ENCODE data around the gene SORCS2.

Gene SORCS2

GRCh38 chr4:7744142-7744804, 551.9 kb downstream of the SORCS2 start:
- TF ChIP-seq POLR2A (IDR thresholded peaks at IDR 0.05; ENCODE audit: extremely low read depth, insufficient read length) (no peak), MYC (IDR thresholded peaks at IDR 0.05; ENCODE audit: low read depth, low read length) (no peak), CTCF (IDR thresholded peaks at IDR 0.05; ENCODE audit: low read depth, low read length) (no peak)
- TF ChIP-seq, protein P1, sequence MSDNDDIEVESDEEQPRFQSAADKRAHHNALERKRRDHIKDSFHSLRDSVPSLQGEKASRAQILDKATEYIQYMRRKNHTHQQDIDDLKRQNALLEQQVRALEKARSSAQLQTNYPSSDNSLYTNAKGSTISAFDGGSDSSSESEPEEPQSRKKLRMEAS (IDR thresholded peaks at IDR 0.05; ENCODE audit: low read depth, low read length) = no peak
- no peak overlapping the region for H3K4me3 ChIP-seq (ENCODE audit: low read depth, low read length)
- DNase-seq (ENCODE audit: low read depth) = no peak

GRCh38 chr4:7745301-7745885, 553.1 kb downstream of the SORCS2 start:
- DNase-seq (ENCODE audit: low read depth) = no peak
- H3K4me3 ChIP-seq (ENCODE audit: low read depth, low read length) = no peak overlapping the region
- TF ChIP-seq POLR2A (IDR thresholded peaks at IDR 0.05; ENCODE audit: extremely low read depth, insufficient read length) (no peak), CTCF (IDR thresholded peaks at IDR 0.05; ENCODE audit: low read depth, low read length) (no peak), MYC (IDR thresholded peaks at IDR 0.05; ENCODE audit: low read depth, low read length) (no peak)
- TF ChIP-seq, protein P1 (IDR thresholded peaks at IDR 0.05; ENCODE audit: low read depth, low read length) = no peak

GRCh38 chr4:7746351-7747061, 554.2 kb downstream of the SORCS2 start:
- no peak overlapping the region for H3K4me3 ChIP-seq (ENCODE audit: low read depth, low read length)
- TF ChIP-seq POLR2A (IDR thresholded peaks at IDR 0.05; ENCODE audit: extremely low read depth, insufficient read length) (no peak), CTCF (IDR thresholded peaks at IDR 0.05; ENCODE audit: low read depth, low read length) (no peak), MYC (IDR thresholded peaks at IDR 0.05; ENCODE audit: low read depth, low read length) (no peak)
- TF ChIP-seq, protein P1 (IDR thresholded peaks at IDR 0.05; ENCODE audit: low read depth, low read length) = no peak
- no peak for DNase-seq (ENCODE audit: low read depth)

DNA sequence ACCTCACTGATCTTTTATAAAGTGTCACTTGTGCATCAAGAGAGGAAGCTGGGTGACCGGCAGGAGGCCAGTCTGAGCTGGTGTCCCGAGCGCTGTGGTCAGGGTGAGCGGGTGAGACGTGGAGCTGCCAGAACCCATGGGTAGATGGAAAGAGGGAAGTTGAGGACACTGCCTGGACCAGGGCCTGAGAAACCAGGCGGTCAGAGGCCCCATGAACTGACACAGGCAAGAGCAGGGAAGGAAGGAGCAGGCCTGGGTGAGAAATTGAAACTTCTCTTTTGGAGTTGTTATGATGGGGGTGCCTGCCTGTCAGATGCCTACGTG, 554.7 kb downstream of the SORCS2 start:
- no peak for DNase-seq (ENCODE audit: low read depth)
- TF ChIP-seq, protein P1 (IDR thresholded peaks at IDR 0.05; ENCODE audit: low read depth, low read length) = no peak
- TF ChIP-seq MYC (IDR thresholded peaks at IDR 0.05; ENCODE audit: low read depth, low read length) = no peak
- TF ChIP-seq CTCF (IDR thresholded peaks at IDR 0.05; ENCODE audit: low read depth, low read length) = no peak
- no peak for TF ChIP-seq POLR2A (IDR thresholded peaks at IDR 0.05; ENCODE audit: extremely low read depth, insufficient read length)
- no peak overlapping the region for H3K4me3 ChIP-seq (ENCODE audit: low read depth, low read length)

GRCh38 chr4:7747566-7747965, 555.2 kb downstream of the SORCS2 start:
- TF ChIP-seq CTCF (IDR thresholded peaks at IDR 0.05; ENCODE audit: low read depth, low read length) (no peak), MYC (IDR thresholded peaks at IDR 0.05; ENCODE audit: low read depth, low read length) (no peak), POLR2A (IDR thresholded peaks at IDR 0.05; ENCODE audit: extremely low read depth, insufficient read length) (no peak)
- TF ChIP-seq, protein P1 (IDR thresholded peaks at IDR 0.05; ENCODE audit: low read depth, low read length) = no peak
- H3K4me3 ChIP-seq (ENCODE audit: low read depth, low read length) = no peak overlapping the region
- DNase-seq (ENCODE audit: low read depth) = no peak
